GM18520 (cell line): ENCODE results near the gene TMEM63A.
"Not testable (repeated sequence)": the region's sequence is repeated elsewhere in the genome, so short reads cannot be mapped to it uniquely, and the experiment has no call there.

Source experiments
- ATAC-seq: cut with Tn5 transposase; IDR thresholded peaks from one replicate; pipeline ENCODE4 v1.9.1; 2021; ENCODE audit not compliant: unreplicated experiment

TMEM63A gene

DNA sequence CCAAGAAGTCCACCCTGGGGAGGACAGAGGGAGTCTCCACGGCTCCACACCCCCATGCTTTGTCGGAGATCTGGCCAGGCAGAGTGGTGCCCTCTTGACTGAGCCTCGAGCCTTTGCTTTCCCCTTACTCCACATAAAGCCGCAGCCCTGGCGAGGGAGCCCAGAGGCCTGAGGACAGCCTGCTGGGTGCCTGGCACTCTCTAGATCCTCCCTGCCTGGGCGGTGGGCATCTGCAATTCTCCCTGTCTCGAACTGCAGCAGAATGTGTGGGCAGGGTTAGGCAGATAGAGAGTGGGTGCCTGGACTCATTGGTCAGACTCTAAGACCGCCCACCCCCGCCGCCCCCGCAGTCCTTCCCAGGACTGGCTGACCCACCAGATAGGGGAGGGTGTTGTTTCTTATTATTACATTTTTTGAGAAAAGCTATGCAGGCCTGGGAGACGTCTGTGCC, 58.3 kb downstream of the TMEM63A start:
- no peak for ATAC-seq

DNA sequence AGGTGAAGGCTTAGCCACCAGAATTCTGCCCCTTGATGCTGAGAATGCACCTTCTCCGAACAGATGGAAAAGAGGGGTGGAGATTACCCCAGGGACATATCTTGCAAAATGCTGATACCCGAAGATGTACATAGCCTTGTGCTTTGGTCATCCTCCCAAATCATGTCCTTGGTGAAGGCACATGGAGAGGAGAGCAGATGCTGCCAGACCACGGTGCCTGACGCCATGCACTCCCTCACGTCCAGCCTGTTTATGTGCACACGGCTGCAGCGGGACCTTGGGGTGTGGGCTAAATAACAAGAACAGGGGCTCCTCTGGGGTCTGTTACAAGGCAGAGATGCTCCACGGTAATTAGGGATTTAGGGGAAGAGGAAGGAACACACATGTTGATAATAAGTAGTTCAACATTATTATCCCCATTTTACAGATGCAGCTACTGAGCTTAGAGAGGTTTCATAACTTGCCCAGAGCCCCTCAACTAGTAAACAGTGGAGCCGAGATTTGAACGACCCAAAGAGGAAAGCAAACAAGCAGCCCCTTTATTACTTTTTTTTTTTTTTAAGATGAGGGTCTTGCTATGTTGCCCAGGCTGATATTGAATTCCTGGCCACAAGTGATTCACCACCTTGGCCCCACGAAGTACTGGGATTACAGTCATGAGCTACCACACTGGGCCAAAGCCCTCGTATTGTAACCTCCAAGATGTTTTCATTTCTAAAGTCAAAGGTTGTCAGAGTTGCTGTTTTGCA, 59.4 kb downstream of the TMEM63A start:
- ATAC-seq: no peak

DNA sequence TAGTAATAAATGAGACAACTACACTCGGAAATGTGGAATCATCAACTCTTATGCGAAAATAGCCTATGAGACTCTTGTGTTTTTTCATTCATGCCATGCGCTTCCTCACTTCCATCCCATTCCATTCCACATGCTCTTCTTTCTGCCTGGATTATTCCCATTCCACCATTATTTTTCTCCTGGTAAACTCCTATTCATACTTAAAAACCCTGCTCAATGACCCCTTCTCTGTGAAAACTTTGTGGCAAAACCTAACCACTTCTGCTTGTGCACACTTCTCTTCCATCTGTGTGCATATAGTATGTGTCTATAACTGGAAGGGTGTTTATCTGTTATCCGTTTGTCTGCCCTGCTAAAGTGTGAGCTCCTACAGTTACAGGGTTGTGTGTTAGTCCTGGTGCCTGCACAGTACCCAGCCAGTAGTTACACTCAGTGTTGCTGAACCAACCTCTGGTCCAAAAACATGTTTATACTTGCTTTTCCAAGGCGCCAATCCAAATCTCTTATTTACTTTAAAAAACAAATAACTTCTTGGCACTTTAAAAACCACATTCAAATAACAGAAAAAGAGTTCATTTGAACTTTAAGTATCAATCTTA, 61.6 kb downstream of the TMEM63A start:
- ATAC-seq: no peak

DNA sequence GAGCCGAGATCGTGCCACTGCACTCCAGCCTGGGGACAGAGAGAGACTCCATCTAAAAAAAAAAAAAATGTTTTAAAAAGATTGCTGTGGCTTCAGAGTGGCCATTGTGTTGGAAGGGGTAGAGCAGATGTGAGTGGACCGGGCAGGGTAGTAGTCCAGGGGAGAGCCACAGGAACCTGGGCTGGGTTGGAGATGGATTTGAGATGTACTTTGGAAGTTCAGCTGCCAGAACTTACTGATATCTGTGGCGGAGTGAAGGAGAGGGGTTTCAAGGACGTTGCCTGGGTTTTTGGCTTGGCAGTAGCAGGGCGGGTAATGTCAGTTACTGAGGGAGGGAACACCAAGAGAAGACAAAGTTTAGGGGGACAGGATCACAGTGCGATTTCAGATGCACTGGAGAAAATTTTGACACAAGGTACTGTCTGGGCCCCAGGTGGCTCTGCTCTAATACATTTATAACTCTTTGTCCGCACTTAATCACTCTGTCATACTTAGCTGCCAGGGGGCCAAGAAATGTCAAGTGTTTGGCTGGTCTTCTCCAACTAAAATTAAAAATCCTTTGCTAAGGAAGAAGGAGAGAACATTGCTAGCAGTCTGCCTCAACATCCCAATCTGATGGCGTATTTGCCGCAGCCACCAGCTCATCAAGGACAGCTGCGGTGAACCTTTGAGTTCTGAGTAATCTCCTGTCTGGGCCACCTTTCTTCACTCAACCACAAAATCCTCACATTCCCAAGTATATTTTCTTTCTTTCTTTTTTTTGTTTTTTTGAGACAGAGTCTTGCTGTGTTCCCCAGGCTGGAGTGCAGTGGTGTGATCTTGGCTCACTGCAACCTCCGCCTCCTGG, 62.6 kb downstream of the TMEM63A start:
- no peak for ATAC-seq

DNA sequence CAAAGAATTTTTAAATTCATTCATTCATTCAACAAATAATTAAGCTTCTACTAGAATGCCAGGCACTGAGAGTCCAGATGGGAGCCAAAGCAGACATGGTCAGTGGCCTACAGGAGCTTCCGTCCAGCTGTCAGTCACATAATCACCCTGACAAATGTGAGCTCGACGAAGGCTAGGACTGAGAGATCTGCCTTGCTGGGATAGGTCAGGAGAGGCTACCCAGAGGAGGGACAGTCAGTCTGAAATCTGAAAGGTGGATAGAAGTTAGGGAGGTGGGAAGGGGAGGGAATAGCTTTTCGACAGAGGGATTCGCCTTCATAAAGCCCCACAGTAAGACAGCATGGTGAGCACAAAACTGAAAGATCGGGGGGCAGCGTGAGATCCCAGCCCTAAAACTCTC, 64.0 kb downstream of the TMEM63A start:
- no peak for ATAC-seq

DNA sequence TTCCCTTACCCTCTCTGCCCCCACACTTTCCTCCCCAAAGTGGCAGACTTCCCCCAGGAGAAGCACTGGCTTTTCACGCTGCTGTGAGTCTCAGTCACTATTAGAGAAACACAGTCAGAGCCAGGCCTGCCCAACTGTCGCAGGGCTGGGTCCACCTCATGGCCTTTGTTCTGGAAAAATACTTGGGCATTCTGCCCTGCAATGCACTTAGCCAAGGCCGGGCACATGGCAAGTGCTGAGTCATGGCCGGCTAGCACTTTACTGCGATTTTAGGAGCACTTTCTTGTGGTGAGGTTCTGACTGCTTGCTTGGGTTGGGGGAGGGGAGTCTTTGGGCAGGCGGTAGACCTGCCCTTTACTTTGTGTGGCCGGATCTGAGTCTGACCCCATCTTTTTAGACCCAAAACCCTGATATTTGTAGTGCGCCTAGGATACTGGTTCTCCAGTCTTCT, 64.5 kb downstream of the TMEM63A start:
- ATAC-seq: no peak

DNA sequence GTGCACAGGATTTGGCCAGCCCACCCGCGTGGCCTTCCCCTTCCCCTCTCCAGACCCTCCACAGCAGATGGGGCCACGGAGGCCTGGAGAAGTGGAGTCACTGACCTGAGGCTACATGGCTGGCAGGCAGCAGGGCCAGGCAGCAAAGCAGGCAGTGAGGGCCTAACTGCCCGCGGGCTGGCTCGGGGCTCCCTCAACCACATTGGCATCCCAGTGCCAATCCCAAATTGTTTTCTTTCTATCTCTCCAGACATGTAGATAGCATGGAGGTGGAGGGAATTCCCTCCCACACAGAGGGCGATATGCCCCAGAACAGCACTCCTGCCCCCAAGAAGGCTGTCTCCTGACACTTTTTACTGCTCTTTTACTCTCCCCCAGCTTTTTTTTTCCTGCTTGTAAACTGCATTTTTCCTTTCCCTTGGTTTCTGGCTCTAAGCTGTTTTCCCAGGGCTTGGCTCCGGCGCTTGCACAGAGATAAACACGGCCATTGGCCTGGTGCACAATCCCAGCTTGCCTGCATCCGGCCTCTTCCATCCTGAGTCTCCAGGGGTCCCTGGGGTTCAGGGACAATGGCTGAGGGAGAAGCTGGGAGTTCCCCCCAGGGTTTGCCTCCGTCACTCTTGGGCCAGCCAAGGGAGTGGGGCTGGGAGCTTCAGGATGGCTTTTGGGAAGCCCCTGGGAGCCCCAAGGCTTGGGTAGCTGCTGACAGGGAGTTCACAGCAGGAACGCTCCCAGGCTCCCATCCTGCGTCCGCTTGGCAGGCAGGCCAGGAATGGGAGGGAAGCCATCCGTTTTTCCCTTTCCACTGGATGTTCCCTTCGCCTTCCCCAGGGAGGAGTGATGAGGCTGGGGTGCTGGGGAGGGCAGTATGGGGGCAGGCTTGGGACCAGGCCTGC, 65.3 kb downstream of the TMEM63A start:
- ATAC-seq: no peak

DNA sequence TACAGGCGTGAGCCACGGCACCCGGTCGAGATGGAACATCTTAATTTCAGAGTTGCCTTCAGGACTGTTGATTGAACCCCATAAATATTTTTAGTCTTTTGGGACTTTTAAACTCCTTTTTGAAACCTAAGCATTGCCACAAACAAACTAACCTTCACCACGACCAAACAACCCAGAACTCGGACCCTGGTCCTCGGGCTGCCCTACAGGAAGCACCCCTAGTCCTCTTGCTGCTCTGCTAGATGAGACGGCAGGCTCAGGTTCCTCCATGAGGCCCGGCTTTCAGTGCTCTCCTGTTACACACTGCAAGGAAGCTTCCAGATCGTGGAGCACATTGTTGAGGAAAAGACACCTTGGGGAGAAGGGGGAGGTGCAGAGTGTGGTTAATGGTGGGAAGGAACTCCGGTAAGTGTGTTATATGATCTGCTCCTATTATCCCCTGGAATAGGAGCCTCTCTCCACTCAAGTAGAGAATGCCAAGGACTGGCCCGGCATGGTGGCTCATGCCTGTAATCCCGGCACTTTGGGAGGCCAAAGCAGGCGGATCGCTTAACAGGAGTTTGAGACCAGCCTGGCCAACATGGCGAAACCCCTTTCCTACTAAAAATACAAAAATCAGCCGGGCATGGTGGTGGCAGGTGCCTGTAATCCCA, 66.5 kb downstream of the TMEM63A start:
- no peak for ATAC-seq

DNA sequence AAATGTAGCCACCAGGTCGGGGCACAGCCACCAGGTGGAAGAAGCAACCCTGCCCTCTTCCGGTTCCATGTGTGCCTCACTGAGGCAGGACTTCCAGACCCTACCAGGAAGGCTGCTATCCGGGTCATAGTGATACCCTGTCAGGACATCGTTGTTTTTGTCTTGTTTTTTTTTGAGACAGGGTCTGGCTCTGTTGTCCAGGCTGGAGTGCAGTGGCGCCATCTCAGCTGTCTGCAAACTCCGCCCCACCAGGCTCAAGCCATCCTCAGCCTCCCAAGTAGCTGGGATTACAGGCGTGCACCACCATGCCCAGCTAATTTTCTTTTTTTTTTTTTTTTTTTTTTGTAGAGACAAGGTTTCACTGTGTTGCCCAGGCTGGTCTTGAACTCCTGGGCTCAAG, 67.1 kb downstream of the TMEM63A start:
- not testable (repeated sequence) for ATAC-seq

DNA sequence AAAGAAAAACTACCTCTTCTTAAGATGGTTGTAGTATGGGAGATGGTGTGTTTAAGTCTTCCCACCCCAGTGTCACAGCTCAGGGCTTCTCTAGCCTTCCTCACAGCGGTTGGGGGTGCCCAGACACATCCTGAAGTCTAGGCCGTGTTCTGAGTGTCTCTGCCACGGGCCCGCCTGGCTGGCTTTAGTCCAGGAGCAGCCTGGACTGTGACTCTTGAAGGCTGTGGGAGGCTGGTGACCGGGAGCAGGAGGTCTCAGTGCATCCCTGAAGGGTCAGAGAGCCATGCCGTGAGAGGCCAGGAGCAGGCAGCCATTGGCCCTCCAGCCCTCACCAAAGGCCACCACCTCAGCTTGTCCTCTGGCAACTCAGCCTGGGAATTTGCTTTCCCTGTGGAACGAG, 67.8 kb downstream of the TMEM63A start:
- ATAC-seq: no peak

DNA sequence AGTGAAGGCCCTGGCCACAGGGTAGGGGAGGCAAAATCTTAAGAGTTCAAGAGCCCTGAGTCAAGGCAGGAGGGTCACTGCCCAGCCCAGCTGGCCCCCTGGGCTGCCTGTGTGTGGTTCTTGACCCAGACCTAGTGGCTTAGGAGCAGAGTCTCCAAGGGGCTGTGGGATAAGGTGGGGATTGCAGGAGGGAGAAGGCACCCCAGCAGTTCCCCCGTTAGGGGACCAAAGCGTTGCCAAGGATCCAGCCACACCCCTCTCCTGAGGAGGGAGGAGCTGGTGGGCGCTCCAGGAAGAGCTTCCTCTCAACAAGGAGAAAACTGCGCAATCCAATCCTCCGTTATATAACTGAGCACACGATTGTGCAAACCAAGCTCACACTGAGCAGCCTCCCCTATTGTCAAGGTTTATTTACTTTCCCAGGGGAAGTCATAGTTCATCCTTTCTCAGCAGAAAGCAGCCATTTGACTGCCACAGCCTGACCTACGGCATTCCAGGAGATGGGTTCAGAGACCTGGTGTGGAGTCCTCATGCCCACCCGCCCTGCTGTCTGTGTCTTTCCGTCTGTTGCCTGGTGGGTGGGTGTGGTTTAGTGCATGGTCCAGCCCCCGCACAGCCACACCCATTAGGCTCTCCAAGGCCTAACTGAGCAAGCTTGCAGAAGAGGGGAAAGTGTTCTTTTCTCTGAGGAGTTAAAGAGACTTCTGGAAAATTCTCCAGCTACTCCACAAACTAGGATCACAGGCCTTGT, 68.8 kb downstream of the TMEM63A start:
- ATAC-seq: no peak

DNA sequence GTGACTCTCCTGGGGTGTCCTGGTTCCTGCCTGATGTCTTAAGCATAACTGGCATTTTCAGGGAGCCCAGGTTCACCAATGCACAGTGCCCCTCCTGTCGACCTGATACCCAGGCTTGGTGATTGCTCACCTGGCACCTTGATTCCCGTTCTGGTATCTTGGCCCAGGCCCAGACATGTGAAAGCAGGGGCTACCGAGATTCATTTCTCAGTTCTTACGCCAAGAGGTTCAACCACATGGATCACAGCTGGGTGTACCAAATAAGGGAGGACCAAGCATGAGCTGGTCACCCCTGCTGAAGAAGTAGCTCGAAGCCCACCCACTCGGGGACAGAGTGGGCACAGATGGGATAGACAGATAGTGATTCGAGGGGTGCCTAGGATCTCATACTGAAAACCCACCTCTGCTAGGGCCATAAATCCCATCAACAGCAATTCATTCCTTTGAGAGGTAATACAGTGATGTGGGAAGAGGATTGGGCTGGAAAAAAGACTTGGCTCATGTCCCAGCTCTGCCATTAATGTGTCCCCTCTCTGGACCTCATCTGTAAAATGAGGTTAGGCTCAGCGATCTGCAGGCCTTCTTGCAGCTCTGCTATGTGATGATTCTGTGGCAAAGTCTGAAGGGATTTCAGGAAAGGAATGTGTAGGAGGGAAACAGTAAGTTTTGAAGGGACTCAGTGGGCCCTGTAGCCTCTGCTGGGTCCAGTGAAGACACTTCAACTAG, 69.5 kb downstream of the TMEM63A start:
- no peak for ATAC-seq

DNA sequence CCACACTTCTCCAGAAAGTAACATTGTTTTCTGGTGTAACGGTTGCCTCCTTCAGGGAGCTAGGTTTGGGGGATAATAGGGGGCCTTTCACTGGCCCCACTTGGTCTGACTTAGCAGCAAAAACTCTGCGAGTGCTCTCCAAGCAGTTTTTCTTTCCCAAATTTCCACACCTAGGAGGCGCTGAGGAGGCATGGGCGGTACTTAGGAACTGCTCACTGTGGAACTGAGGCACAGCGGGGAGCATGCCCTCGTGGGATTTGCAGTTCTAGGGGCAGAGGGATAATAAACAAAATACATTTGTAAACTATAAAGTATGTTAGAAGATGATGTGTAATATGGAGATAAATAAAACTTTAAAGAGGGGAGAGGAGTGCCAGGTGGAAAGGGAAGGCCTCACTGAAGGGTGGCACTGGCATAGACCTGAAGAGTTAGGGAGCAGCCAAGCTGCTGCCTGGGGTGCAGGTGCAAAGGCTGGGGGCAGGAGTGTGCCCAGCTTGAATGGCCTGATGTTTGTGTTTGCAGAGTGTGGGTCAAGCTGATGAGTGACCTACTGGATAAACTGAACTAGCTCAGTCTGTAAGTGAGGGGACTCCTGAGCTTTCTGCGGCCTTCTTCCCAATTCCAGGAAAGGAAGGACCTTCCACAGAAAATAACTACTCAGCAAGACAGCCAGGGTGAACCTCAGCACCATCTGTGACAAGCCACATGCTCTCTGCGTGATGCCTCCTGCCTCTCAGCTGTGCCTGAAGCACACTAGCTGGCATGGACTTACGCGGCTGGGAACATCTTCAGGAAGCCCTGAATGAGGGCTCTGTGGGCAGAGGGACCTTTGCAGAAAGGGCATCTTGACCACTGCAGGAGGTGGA, 70.3 kb downstream of the TMEM63A start:
- no peak for ATAC-seq

DNA sequence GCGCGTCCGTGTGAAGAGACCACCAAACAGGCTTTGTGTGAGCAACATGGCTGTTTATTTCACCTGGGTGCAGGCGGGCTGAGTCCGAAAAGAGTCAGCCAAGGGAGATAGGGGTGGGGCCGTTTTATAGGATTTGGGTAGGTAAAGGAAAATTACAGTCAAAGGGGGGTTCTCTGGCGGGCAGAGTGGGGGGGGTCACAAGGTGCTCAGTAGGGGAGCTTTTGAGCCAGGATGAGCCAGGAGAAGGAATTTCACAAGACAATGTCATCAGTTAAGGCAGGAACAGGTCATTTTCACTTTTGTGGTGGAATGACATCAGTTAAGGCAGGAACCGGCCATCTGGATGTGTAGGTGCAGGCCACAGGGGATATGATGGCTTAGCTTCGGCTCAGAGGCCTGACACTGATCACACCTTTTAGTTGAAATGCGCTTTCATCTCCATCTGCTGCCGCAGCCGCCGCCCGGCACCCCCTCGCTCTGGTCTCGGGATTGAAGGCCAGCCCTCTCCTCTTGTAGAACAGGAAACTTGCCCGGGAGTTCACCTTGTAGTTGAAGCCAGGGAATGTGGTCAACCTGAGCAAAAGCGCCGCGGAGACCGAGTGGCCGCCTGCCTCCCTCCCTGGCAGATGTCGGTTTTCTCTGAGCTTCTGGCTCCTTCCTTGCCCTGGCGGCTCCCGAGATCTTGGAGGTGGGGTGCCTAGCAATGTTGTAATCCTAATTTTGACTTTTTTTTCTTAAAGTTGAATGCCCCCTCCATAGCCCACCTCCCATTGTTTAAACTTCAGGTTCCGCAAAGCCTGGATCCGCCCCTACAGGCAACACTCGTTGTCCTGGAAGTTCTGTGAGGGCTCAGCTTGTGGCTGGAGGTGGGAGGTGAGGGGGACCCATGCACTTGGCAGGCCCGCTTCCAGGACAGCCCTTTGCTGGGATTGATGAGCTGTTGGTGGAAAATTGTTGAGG, 71.3 kb downstream of the TMEM63A start:
- ATAC-seq: not testable (repeated sequence)

DNA sequence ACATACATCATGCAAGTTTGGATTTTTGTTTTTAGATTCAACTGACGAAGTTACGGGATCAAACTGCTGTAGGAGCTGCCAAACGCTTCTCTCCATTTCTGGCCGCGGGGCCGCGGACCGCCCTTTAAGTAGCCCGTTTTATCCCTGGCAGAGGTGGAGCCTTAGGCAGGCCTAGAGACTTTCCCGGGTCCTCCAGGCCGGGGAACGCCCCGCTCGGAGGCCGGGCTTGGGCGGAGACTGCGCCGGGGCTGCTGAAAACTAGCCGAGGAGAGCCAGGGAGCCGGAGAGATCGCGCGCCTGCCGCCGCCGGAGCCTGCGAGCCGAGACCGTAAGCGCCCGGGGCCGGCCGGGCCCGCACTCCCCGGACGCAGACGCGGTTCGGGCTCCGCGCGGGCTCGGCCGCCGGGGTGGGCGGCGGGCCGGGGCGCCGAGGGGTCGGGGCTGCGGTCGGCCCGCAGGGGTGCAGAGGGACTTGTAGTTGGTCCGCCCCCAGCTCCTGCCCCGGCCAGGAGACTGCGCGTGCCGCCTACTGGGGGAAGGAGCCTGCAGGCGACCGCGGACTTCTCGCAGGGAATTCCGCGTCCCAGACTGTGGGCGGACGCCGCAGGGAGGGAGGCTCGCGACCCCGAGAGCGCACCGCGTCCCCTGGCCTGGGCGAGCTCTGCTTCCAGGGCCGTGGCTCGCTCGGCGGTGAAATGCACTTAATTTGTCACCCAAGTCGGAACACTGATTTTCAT, 72.2 kb downstream of the TMEM63A start, which contains the start of gene EPHX1:
Gene EPHX1, plus strand, starts transcription at position 283 of the 737 bp plus-strand sequence. CDS start 18,606 bp downstream, outside the sequence.
- ATAC-seq: peak; percentile 71

DNA sequence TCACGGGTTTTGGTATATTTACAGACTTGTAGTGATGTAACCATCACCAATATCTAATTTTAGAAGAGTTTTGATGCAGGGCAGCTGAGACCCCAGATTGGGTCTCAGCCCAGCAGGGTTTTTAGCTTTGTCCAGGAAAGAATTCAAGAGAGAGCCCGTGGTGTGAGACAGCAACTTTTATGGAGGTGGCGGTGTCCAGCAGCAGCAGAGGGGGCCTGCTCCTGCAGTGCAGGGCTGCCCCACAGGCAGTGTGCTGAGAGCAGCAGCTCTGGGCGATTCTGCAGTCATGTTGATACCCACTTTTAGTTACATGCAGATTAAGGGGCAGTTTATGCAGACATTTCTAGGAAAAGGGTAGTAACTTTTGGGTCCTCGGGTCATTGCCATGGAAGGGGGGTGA, 74.0 kb downstream of the TMEM63A start:
- no peak for ATAC-seq
